Spinal cord (tissue), 10 donors: Measurements from ENCODE around the gene PYGB. TPM values are rescaled to one million over a fixed set of nuclear protein-coding genes. Genes with fewer than 3 reads are reported as not detected.

Experiments used
- DNase-seq, 6 donors: peaks; one replicate each; pipeline versions ENCODE4 v3.0.0 to v3.0.0-alpha.2; 2013 to 2015; ENCODE audit warnings: low spot score in 6 of 6, low read depth in 4 of 6
- H3K27ac ChIP-seq: one replicate; pipeline ENCODE4 v1.5.1; 2013; ENCODE audit warnings: low read depth, low read length, control low read depth
- H3K27me3 ChIP-seq: one replicate; pipeline ENCODE4 v1.6.1; 2013; ENCODE audit warnings: low read length; ENCODE audit not compliant: control insufficient read depth, insufficient read depth
- H3K36me3 ChIP-seq: one replicate; pipeline ENCODE4 v1.6.1; 2013; ENCODE audit warnings: low read length; ENCODE audit not compliant: control insufficient read depth, insufficient read depth
- H3K4me1 ChIP-seq: one replicate; pipeline ENCODE4 v1.6.1; 2013; ENCODE audit warnings: low read length; ENCODE audit not compliant: control insufficient read depth, insufficient read depth
- H3K4me3 ChIP-seq: one replicate; pipeline ENCODE4 v1.5.1; 2013; ENCODE audit warnings: low read depth, low read length, control low read depth
- H3K9me3 ChIP-seq: one replicate; pipeline ENCODE4 v1.6.1; 2013; ENCODE audit warnings: low read length; ENCODE audit not compliant: control insufficient read depth, insufficient read depth
- WGBS: methylation state at CpG from one replicate; pipeline ENCODE4 v1.1.5; 2013; ENCODE audit warnings: missing lambda C conversion rate; ENCODE audit not compliant: insufficient coverage; 5-methylcytosine and 5-hydroxymethylcytosine counted together
- long read RNA-seq, 4 donors: transcript quantifications; one replicate each; lab custom pipeline, GENCODE V29; 2026
- polyA plus RNA-seq, 2 donors: library from polyadenylated mRNA; unstranded; fragments of 120-200 nt; gene quantifications; one replicate each; pipeline ENCODE4 v1.2.1, GENCODE V29; 2013; ENCODE audit not compliant: insufficient read length in 2 of 2
- total RNA-seq, 2 donors: library from RNA; depleted of rRNA in 1 of 2; stranded (reverse); fragments of 120-200 nt in 1 of 2; fragments of >200 nt in 1 of 2; gene quantifications; one replicate each; pipeline versions ENCODE4 v1.2.3 to v1.2.4, GENCODE V29; 2013 to 2014
- donor health status: healthy.

Gene PYGB
- 10 to 100 TPM; 71.4 to 85.3 TPM for total RNA-seq
- polyA plus RNA-seq: 100 to 1,000 TPM; 109 to 122 TPM
- long read RNA-seq, donor 1, full-length matches to known transcripts: 21 of 69 reads
- long read RNA-seq, donor 1, partial matches to known transcripts: 0 of 69 reads
- long read RNA-seq, donor 1, other reads (novel, unspliced or antisense): 48 of 69 reads
- long read RNA-seq, donor 2, full-length matches to known transcripts: 9 of 15 reads
- long read RNA-seq, donor 2, partial matches to known transcripts: 6 of 15 reads
- long read RNA-seq, donor 2, other reads (novel, unspliced or antisense): 0 of 15 reads
- long read RNA-seq, donor 3, full-length matches to known transcripts: 4 of 4 reads
- long read RNA-seq, donor 3, partial matches to known transcripts: 0 of 4 reads
- long read RNA-seq, donor 3, other reads (novel, unspliced or antisense): 0 of 4 reads
- long read RNA-seq, donor 4, full-length matches to known transcripts: 6 of 17 reads
- long read RNA-seq, donor 4, partial matches to known transcripts: 0 of 17 reads
- long read RNA-seq, donor 4, other reads (novel, unspliced or antisense): 11 of 17 reads

DNA sequence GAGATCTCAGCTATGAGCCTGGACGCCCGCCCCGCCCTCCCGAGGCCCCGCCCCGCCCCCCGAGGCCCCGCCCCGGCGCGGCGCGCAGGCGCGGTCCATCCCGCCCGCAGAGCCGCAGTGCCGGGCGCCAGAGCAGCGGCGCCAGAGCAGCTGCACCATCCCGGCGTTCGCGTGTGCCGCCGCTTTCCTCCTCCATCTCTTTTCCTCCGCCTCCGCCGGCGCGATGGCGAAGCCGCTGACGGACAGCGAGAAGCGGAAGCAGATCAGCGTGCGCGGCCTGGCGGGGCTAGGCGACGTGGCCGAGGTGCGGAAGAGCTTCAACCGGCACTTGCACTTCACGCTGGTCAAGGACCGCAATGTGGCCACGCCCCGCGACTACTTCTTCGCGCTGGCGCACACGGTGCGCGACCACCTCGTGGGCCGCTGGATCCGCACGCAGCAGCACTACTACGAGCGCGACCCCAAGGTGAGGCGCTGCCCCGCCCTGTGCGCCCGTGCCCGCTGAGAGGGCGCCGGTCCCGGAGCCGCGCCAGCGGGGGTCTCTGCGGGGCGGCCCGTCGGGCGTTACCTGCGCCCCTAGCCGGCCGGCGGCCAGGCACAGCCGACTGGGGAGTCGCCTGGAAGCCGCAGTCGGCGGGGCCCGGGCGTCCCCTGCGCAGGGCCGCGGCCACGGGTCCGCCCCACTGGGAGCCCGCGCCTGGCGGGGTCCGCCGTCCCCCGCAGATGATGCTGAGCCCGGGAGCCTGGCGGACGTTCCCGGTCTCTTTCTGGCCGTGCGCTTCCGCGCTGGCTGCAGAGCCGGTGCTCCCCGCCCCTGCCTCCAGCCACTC lies at the start of gene PYGB:
TSS of gene PYGB (plus strand) at position 130 of the 830 bp plus-strand sequence. CDS start at position 224, 94 bp downstream.
- Histone ChIP-seq H3K9me3 (no peaks in the 10 kb centered on the region), H3K4me3 (peak within 1 kb of the TSS; percentile 76), H3K4me1 (peaks cover 24% of the 10 kb centered on the region), H3K36me3 (peaks cover 5% of the 10 kb centered on the region), H3K27ac (peak within 1 kb of the TSS; percentile 92), H3K27me3 (no peaks in the 10 kb centered on the region)
- peak; percentile 64 to 93 (median 74) for DNase-seq
- under 1% methylated on average over 113 of the region's 113 CpGs for WGBS

DNA sequence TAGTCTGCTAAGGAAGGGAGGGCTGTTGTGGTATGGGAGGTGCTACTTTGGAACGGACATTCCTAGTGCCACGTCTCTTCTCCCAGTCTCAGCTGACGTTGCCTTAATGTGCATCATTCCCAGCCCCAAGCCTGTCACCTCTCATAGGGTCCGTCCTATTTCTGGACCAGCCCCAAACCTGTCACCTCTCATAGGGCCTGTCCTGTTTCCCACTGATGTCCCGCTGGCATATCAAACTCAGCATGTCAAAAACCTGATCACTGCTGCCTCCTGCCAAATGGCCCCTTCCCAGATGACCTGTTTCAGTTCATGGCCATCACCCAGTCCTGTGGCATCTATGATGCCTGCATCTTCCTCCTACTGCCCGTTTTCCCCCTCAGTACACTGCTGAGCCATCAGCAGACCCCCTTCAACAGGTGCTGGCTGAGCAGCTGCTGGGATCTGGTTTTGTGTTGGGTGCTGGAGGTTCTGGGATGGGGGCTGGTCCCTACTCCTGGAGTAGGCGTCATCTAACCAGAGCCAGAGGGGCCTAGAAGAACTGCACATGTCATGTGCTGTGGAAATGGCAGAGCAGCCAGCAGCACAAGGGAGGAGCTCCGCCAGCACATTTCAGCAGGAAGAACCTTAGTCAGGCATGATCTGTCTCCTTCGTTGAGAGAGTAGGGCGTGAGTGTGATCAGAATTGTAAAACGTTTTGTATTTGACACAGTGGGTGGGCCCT lies 49.1 kb upstream of the PYGB start:
- H3K4me3 ChIP-seq: no peak overlapping the region
- H3K9me3 ChIP-seq: no peaks in the 10 kb centered on the region
- H3K27ac ChIP-seq: no peak overlapping the region
- no peaks in the 10 kb centered on the region for H3K36me3 ChIP-seq
- DNase-seq: no peak
- no peaks in the 10 kb centered on the region for H3K27me3 ChIP-seq
- peaks cover 33% of the 10 kb centered on the region for H3K4me1 ChIP-seq
- 82% methylated on average over 8 of the region's 11 CpGs for WGBS

DNA sequence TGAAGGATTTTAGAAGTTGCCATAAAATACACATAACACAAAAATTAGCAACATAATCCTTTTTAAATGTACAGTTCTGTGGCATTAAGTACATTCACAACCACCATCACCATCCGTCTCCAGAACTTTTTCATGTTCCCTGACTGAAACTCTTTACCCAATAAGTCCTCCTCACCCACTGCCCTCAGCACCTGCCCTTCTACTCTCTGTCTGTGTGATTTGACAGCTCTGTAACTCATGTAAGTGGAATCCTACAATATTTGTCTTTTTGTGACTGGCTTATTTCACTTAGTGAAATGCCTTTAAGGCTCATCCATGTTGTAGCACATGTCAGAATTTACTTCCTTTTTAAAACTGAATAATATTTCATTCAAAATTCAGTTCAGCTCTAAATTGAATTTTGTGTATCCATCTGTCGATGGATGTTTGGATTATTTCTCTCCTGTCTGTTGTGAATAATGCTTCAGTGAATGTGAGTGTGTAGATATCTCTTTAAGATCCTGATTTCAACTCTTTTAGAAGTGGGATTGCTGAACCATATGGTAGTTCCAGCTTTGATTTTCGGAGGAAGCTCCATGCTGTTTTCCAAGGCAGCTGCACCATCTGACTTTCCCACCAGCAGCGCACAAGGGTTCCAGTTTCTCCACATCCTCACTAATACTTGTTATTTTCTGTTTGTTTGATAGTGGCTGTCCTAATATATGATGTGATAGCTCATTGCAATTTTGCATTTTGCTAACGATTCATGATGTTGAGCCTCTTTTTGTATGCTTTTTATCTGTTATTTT lies 48.2 kb upstream of the PYGB start:
- H3K9me3 ChIP-seq: no peaks in the 10 kb centered on the region
- WGBS: 78% methylated on average over 2 of the region's 5 CpGs
- H3K4me3 ChIP-seq: no peak overlapping the region
- peak in 2 of 6 donors; percentile 15 to 57 for DNase-seq
- peaks cover 30% of the 10 kb centered on the region for H3K4me1 ChIP-seq
- H3K27ac ChIP-seq: no peak overlapping the region
- H3K27me3 ChIP-seq: no peaks in the 10 kb centered on the region
- peaks cover 2% of the 10 kb centered on the region for H3K36me3 ChIP-seq

DNA sequence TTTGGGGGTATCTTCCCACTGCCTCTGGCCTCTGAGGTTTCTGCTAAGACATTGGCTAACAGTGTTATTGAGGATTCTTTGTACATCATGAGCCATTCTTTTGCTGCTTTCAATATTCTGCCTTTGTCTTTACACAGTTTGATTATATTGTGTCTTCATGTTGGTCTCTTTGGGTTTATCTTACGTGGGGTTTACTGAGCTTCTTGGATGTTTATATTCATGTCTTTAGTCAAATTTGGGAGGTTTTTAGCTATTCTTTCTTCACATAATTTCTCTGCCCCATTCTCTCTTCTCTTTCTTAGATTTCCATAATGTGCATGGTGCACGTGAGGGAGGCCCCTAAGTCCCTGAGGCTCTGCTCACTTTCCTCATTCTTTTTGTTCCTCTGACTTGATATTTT lies 44.8 kb upstream of the PYGB start:
- Histone ChIP-seq H3K4me3 (no peak overlapping the region), H3K4me1 (peaks cover 7% of the 10 kb centered on the region), H3K9me3 (no peaks in the 10 kb centered on the region), H3K27ac (no peak overlapping the region), H3K36me3 (peaks cover 24% of the 10 kb centered on the region), H3K27me3 (no peaks in the 10 kb centered on the region)
- no peak for DNase-seq
- no CpG with 5 or more reads among the region's 2 CpGs for WGBS

DNA sequence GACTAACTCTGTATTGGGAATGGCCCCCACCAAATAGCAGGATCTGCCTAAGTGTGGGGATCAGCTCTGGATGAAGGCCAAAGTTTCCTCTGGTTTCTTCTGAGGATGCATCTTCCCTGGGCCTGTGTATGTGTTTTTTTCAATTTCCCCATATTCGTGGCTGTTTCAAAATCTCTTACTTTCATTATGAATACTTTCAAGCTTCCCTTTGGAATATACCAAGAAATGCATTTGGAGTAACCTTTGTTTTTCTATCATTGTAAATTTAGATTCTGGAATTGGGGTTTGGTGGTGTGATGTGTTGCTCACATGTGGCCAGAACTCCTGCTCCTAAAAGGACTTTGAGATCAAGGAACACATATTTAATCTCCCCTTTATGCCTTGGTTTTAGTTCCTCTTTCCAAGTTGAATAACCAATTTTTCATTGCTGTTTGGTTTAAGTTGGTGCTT lies 44.0 kb upstream of the PYGB start:
- WGBS: no CpG with 5 or more reads among the region's 1 CpG
- no peak for DNase-seq
- no peaks in the 10 kb centered on the region for H3K9me3 ChIP-seq
- H3K27me3 ChIP-seq: no peaks in the 10 kb centered on the region
- peaks cover 3% of the 10 kb centered on the region for H3K4me1 ChIP-seq
- peaks cover 24% of the 10 kb centered on the region for H3K36me3 ChIP-seq
- no peak overlapping the region for H3K4me3 ChIP-seq
- no peak overlapping the region for H3K27ac ChIP-seq

DNA sequence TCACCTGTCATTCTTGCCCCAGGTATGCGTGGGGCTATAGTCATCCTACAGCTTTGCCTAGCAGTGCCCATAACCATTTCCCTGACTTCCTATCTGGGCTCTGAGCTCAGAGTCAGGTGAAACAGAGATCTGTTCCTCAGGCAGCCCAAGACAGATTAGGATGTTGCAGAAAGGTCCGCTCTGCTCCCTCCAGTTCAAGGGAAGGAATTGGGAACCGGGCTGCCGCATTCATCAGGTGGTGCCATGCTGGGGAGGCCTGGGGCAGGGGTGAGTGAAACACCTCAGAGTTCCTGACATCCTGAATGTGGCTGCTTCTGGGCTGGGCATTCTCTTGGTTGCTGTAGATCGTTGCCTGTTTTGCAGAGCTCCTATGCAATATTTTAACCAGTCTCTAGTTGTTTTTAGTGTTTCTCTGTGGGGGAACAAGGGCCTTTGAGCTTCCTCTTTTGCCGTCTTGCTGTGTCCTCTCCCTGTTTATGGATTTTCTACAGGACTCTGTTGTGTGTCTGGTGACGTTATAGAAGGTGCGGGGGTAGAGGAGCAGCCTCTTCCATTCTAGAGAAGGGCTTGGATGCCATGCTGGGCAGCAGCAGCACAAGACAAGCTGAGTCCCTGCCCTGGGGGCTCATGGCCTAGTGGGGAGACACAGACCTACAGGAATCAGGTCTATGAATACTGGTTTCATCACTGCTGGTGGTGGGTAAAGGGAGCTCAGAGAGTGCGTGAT lies 43.2 kb upstream of the PYGB start:
- Histone ChIP-seq H3K4me1 (no peaks in the 10 kb centered on the region), H3K4me3 (no peak overlapping the region), H3K27ac (no peak overlapping the region), H3K36me3 (peaks cover 24% of the 10 kb centered on the region), H3K9me3 (no peaks in the 10 kb centered on the region), H3K27me3 (no peaks in the 10 kb centered on the region)
- DNase-seq: no peak
- 85% methylated on average over 8 of the region's 9 CpGs for WGBS

DNA sequence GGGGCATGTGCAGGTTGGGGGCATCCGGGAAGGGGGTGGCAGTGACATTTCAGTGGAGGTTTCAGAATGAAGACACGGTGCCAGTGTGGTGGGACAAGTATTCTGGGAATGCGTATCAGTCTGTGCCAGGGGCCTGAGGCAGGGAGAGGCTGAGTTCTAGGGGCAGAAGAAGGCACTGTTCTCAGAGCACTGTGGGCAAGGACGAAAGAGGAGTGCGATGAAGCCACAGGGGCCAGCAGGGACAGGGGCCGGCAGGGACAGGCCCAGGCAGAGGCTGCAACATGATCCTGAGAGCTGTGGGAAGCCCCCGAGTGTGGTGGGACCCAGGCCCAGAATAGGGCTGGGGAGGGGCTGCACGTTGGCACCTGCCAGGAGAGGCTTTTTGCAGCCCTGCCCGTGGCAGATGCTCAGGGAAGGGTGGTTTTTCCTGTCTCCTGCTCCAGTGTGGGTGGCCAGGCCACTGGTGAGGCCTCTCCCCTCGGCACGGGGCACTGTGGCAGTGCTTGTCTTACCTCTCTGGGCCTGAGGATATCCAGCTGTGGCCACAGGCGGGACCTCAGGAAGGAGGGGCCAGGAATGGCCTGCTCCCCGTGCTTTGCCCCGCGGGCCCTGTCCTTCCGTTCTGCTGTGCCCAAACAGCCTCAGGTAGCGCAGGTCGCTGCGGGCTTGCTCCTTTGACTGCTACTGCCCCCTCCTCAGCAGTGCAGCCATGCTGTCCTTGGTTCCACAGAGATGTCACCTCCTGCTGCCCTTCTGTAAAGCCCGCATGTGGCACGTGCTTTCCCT lies 42.4 kb upstream of the PYGB start:
- DNase-seq: no peak
- no peaks in the 10 kb centered on the region for H3K27me3 ChIP-seq
- WGBS: 67% methylated on average over 21 of the region's 21 CpGs
- no peaks in the 10 kb centered on the region for H3K9me3 ChIP-seq
- H3K4me1 ChIP-seq: no peaks in the 10 kb centered on the region
- H3K4me3 ChIP-seq: no peak overlapping the region
- H3K36me3 ChIP-seq: peaks cover 31% of the 10 kb centered on the region
- H3K27ac ChIP-seq: no peak overlapping the region

DNA sequence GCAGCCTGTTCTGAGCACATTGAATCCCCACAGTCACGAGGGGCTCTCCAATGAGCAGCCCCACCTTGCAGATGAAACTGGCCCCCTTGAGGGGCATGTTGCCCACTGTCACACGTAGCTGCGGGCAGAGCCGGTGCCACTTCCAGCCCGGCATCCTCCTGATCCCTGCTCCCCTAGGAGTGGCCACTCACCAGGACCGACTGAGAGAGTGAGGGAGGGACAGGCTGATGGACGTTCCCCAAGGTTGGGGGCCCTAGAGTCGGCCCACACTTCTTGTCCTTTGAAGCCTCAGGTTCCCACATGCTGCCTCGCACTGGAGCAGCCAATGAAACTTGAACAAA lies 41.9 kb upstream of the PYGB start:
- WGBS: 81% methylated on average over 8 of the region's 9 CpGs
- Histone ChIP-seq H3K36me3 (peaks cover 34% of the 10 kb centered on the region), H3K27ac (no peak overlapping the region), H3K27me3 (no peaks in the 10 kb centered on the region), H3K9me3 (no peaks in the 10 kb centered on the region), H3K4me1 (no peaks in the 10 kb centered on the region), H3K4me3 (no peak overlapping the region)
- DNase-seq: no peak
